ENCODE data around the gene KEAP1.

DNA sequence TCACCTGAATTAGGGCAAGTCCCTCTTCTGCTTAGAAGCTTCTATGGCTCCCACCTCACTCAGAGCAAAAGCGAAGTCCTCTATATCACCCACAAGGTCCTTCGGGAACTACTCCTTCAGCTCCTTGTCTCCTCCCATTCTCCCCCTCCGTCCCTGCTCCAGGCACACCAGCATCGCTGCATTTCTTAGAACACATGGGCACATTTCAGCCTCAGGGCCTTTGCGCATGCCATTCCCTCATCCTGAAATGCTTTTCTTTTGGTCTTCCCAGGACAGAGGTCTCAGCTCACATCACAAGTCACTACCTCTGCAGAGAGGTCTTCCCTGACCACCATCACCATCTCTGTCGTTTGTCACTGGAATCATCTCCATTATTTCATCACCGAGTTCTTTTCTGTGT, 10.1 kb upstream of the KEAP1 start:
- TF ChIP-seq POLR2A (IDR thresholded peaks at IDR 0.05): no peak
- TF ChIP-seq, protein P1, sequence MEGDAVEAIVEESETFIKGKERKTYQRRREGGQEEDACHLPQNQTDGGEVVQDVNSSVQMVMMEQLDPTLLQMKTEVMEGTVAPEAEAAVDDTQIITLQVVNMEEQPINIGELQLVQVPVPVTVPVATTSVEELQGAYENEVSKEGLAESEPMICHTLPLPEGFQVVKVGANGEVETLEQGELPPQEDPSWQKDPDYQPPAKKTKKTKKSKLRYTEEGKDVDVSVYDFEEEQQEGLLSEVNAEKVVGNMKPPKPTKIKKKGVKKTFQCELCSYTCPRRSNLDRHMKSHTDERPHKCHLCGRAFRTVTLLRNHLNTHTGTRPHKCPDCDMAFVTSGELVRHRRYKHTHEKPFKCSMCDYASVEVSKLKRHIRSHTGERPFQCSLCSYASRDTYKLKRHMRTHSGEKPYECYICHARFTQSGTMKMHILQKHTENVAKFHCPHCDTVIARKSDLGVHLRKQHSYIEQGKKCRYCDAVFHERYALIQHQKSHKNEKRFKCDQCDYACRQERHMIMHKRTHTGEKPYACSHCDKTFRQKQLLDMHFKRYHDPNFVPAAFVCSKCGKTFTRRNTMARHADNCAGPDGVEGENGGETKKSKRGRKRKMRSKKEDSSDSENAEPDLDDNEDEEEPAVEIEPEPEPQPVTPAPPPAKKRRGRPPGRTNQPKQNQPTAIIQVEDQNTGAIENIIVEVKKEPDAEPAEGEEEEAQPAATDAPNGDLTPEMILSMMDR (IDR thresholded peaks at IDR 0.05): no peak

Measured in vagina (tissue), 2 donors.